OCI-LY1 (cell line): ENCODE data around the gene STK40.

Source experiments
- H2AFZ ChIP-seq: fragments of 200-600 bp; sonication (generic), shearing (Covaris generic); 2 replicates; pipeline ENCODE4 v1.6.0; 2014; ENCODE audit warnings: antibody characterized with exemption, mild to moderate bottlenecking, low read length
- H3F3A ChIP-seq: fragments of 200-600 bp; sonication (generic), shearing (Covaris generic); 2 replicates; pipeline ENCODE4 v1.6.0; 2014; ENCODE audit warnings: mild to moderate bottlenecking, antibody characterized with exemption, low read length, moderate library complexity; ENCODE audit not compliant: insufficient read depth
- H3K27ac ChIP-seq: fragments of 200-600 bp; sonication (generic); 2 replicates; pipeline ENCODE4 v1.5.1; 2014; ENCODE audit warnings: low read length, mixed run types, mild to moderate bottlenecking, low read depth; ENCODE audit not compliant: poor library complexity, severe bottlenecking
- H3K27me3 ChIP-seq: fragments of 200-600 bp; sonication (generic); 2 replicates; pipeline ENCODE4 v1.6.0; 2014; ENCODE audit warnings: antibody characterized with exemption, mild to moderate bottlenecking, low read length, moderate library complexity; ENCODE audit not compliant: insufficient read depth
- H3K36me3 ChIP-seq: fragments of 200-600 bp; sonication (generic); 2 replicates; pipeline ENCODE4 v1.6.1; 2014; ENCODE audit warnings: mild to moderate bottlenecking, antibody characterized with exemption, low read length, moderate library complexity, mixed read lengths; ENCODE audit not compliant: insufficient read depth
- H3K4me1 ChIP-seq: fragments of 200-600 bp; sonication (generic); 2 replicates; pipeline ENCODE4 v1.5.1; 2014; ENCODE audit warnings: mild to moderate bottlenecking, low read length, moderate library complexity; ENCODE audit not compliant: insufficient read depth, severe bottlenecking
- H3K4me2 ChIP-seq: fragments of 200-600 bp; sonication (generic), shearing (Covaris generic); 2 replicates; pipeline ENCODE4 v1.6.1; 2014; ENCODE audit warnings: low read length
- H3K4me3 ChIP-seq: fragments of 200-600 bp; sonication (generic); 2 replicates; pipeline ENCODE4 v1.5.1; 2014; ENCODE audit warnings: low read length, low read depth, mild to moderate bottlenecking, mixed read lengths; ENCODE audit not compliant: poor library complexity, severe bottlenecking
- H3K79me2 ChIP-seq: fragments of 200-600 bp; shearing (Covaris generic); 2 replicates; pipeline ENCODE4 v1.6.1; 2016; ENCODE audit warnings: mixed run types, low read length, mixed read lengths; ENCODE audit not compliant: insufficient read depth
- H3K9ac ChIP-seq: fragments of 200-600 bp; sonication (generic), shearing (Covaris generic); 2 replicates; pipeline ENCODE4 v1.6.1; 2014; ENCODE audit warnings: mild to moderate bottlenecking, low read length, mixed read lengths
- H3K9me2 ChIP-seq: fragments of 200-600 bp; sonication (generic), shearing (Covaris generic); 2 replicates; pipeline ENCODE4 v1.6.1; 2014; ENCODE audit warnings: low read depth, mild to moderate bottlenecking, low read length, mixed read lengths
- H3K9me3 ChIP-seq: fragments of 200-600 bp; shearing (Covaris generic); 2 replicates; pipeline ENCODE4 v1.6.1; 2014; ENCODE audit warnings: low read length, mixed read lengths
- H4K20me1 ChIP-seq: fragments of 200-600 bp; sonication (generic), shearing (Covaris generic); 2 replicates; pipeline ENCODE4 v1.6.0; 2016; ENCODE audit warnings: mild to moderate bottlenecking, low read length; ENCODE audit not compliant: insufficient read depth
- EZH2 ChIP-seq: fragments of 200-600 bp; sonication (generic), shearing (Covaris generic); IDR thresholded peaks from 2 replicates; pipeline ENCODE4 v1.8.0; 2017; ENCODE audit warnings: borderline replicate concordance, mixed run types, mild to moderate bottlenecking, antibody characterized with exemption, low read length, moderate library complexity, mixed read lengths
- TF ChIP-seq, protein P1 (sequence below): fragments of 200-600 bp; sonication (generic), shearing (Covaris generic); IDR thresholded peaks from 2 replicates; pipeline ENCODE4 v1.5.1; 2017; ENCODE audit warnings: mild to moderate bottlenecking, antibody characterized with exemption, low read length, moderate library complexity, mixed read lengths

Gene STK40

DNA sequence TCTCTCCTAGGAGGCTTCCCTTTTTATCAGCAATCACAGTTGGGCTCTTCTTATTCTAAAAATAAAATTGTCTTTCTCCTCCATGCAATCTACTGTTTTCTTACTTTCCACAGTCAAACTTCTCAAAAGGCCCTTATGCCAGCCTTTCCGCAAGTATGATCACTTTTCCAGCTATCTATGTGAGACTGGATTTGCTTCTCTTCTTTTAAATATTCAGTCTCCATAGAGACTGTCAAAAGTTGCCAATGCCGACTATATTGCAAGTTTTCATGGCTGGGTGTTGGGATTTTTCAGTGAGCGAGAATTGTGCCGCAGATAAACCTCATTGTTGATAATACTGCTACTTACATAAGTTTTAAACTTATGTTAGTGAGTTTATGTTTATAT lies 16.8 kb upstream of the STK40 start:
- no peak overlapping the region for H3K27ac ChIP-seq
- H3K9me2 ChIP-seq, result no peaks in the 10 kb centered on the region
- no peaks in the 10 kb centered on the region for H3K79me2 ChIP-seq
- no peaks in the 10 kb centered on the region for H3K36me3 ChIP-seq
- TF ChIP-seq, protein P1, sequence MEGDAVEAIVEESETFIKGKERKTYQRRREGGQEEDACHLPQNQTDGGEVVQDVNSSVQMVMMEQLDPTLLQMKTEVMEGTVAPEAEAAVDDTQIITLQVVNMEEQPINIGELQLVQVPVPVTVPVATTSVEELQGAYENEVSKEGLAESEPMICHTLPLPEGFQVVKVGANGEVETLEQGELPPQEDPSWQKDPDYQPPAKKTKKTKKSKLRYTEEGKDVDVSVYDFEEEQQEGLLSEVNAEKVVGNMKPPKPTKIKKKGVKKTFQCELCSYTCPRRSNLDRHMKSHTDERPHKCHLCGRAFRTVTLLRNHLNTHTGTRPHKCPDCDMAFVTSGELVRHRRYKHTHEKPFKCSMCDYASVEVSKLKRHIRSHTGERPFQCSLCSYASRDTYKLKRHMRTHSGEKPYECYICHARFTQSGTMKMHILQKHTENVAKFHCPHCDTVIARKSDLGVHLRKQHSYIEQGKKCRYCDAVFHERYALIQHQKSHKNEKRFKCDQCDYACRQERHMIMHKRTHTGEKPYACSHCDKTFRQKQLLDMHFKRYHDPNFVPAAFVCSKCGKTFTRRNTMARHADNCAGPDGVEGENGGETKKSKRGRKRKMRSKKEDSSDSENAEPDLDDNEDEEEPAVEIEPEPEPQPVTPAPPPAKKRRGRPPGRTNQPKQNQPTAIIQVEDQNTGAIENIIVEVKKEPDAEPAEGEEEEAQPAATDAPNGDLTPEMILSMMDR, result no peak
- TF ChIP-seq EZH2, result no peak
- H3K9ac ChIP-seq, result no peak overlapping the region
- H4K20me1 ChIP-seq, result no peaks in the 10 kb centered on the region
- H3K27me3 ChIP-seq, result no peaks in the 10 kb centered on the region
- no peak overlapping the region for H3K4me3 ChIP-seq
- H3F3A ChIP-seq, result 0 out of 2 replicates have a peak, but pooled peaks cover 5% of the 10 kb centered on the region
- H2AFZ ChIP-seq, result no peak overlapping the region
- no peak overlapping the region for H3K4me2 ChIP-seq
- H3K4me1 ChIP-seq, result peaks cover 12% of the 10 kb centered on the region
- peaks cover 10% of the 10 kb centered on the region; the same call in 1 of the 2 replicates for H3K9me3 ChIP-seq

DNA sequence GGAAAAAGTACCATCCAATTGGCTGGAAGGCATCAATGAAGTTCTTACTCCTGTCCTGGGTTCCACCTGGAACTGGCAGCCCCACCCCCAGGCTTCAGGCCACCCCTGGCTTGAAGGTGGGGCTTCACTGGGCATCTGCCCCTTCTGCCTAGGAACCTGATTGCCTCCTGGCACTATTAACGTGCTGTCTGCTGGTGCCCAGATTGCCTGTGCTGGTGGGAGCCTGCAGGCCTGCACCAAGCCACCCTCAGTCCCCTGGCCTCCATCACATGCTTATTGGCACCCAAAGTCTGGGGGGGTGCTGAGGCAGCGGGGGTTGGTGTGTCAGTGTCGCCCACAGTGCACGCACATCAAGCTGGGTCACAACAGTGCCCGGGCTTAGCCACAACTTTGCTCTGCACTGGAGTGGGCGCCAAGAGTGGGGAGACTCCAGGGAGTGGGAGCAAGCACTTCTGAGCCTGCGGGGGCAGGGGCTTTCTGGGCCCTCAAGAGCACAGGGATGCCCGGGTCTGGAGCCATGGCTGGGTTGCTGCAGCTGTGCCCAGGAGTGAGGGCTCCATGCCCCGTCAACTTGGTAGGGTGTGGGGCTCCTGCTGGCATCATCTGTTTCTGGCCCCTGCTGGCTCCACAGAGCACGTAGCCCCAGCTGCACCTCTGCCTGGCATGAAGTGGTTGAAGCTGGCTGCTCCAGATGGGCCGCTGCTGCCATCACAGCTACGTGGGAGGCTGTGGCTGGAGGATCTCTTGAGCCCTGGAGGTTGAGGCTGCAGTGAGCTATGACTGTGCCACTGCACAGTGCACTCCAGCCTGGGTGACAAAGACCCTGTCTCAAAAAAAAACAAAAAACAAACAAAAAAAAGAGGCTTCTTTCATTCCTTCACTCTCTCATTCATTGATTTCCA lies 16.1 kb upstream of the STK40 start:
- Histone ChIP-seq H3K36me3 (no peaks in the 10 kb centered on the region), H2AFZ (no peak overlapping the region), H3K4me1 (peaks cover 14% of the 10 kb centered on the region), H3K4me2 (no peak overlapping the region), H4K20me1 (no peaks in the 10 kb centered on the region), H3K9me3 (peaks cover 10% of the 10 kb centered on the region; the same call in 1 of the 2 replicates), H3K79me2 (no peaks in the 10 kb centered on the region), H3K27ac (no peak overlapping the region), H3K27me3 (no peaks in the 10 kb centered on the region), H3K9me2 (no peaks in the 10 kb centered on the region), H3F3A (0 out of 2 replicates have a peak, but pooled peaks cover 5% of the 10 kb centered on the region), H3K4me3 (no peak overlapping the region), H3K9ac (no peak overlapping the region)
- no peak for TF ChIP-seq EZH2
- TF ChIP-seq, protein P1, result no peak

- Histone ChIP-seq H3K79me2 (no peaks in the 10 kb centered on the region), H3K4me3 (no peak overlapping the region), H3K4me1 (peaks cover 23% of the 10 kb centered on the region), H3K9me2 (no peaks in the 10 kb centered on the region), H3K9me3 (peaks cover 10% of the 10 kb centered on the region; the same call in 1 of the 2 replicates), H2AFZ (no peak overlapping the region), H3K27ac (no peak overlapping the region), H3K9ac (no peak overlapping the region), H3K36me3 (no peaks in the 10 kb centered on the region), H3K4me2 (no peak overlapping the region), H4K20me1 (no peaks in the 10 kb centered on the region), H3F3A (0 out of 2 replicates have a peak, but pooled peaks cover 5% of the 10 kb centered on the region), H3K27me3 (no peaks in the 10 kb centered on the region)
- TF ChIP-seq, protein P1, result no peak
- no peak for TF ChIP-seq EZH2
Measured at GRCh38 chr1:36400825-36401601, 15.3 kb upstream of the STK40 start.
